Putamen (tissue), 1 donor: ENCODE data around the gene DOCK2.

Source experiments
- DNase-seq: peaks from one replicate; pipeline ENCODE4 v3.0.0-alpha.2; 2016; ENCODE audit warnings: low spot score

Gene DOCK2

DNA sequence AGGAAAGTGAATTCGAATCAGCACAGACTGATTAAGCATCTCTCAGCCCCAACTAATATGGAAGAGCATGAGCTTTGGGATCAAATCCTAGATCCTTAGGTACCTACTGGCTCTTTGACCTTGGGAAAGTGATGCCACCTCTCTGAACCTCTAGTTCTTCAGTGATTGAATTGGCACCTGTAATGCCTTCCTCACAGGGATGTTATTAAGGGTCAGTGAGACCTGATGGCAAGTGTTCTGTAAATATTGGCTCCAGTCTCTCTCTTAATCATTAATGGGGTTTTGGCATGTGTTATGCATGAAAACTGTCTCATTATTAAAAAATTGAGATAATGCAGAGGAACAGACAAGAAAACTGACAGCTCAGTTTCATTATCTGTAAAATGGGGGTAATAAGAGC, 227.4 kb downstream of the DOCK2 start:
- no peak for DNase-seq

DNA sequence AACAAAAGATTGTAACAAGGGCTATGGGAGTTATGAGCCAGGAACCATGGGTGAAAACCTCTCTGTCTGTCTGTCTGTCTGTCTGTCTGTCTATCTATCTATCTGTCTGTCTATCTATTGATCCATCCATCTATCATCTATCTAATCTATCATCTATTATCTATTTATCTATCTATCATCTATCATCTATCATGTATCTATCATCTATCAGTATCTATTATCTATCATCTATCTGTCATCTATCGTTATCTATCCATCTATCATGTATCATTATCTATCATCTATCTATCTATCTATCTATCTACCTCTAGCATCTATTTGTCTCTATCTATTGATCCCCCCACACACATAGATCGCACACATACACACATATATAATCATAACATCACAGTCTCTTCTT, 230.3 kb downstream of the DOCK2 start:
- no peak for DNase-seq

DNA sequence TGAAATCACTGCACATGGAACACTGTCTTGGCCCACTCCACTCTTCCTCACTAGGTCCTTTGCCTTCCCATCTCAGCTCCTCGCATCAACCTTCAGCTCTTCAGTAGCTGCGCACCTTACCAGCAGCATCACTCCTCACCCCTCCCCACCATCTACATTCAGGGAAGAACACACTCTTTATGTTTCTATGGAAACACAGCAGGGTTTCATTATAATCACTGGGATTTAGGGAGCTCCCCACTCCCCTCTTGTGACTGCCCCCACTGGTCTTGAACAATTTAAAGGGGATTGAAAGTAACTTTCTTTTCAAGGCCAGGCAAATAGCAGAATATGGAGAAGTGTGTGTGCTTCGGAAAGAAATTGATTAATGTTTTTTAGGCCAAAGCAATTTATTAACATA, 232.0 kb downstream of the DOCK2 start:
- DNase-seq, result no peak

DNA sequence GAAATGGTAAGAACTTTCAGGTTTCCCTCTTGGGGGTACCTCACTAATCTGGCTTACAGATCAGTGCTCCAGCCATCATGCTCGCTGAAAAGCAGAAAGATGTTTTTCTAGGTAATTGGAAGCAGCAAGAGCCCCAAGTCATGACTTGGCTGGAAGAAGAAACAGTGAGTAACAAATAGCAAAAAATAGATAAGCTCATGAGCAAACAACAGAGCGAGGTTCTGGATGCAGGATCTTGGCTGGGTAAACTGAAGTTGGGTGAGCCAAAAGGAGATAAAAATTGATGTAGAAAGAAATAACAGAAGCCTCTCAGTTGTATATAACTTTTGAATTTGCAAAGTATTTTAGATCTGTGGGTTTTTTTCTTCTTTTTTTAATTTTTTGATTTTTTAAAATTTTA, 233.1 kb downstream of the DOCK2 start:
- DNase-seq, result no peak

DNA sequence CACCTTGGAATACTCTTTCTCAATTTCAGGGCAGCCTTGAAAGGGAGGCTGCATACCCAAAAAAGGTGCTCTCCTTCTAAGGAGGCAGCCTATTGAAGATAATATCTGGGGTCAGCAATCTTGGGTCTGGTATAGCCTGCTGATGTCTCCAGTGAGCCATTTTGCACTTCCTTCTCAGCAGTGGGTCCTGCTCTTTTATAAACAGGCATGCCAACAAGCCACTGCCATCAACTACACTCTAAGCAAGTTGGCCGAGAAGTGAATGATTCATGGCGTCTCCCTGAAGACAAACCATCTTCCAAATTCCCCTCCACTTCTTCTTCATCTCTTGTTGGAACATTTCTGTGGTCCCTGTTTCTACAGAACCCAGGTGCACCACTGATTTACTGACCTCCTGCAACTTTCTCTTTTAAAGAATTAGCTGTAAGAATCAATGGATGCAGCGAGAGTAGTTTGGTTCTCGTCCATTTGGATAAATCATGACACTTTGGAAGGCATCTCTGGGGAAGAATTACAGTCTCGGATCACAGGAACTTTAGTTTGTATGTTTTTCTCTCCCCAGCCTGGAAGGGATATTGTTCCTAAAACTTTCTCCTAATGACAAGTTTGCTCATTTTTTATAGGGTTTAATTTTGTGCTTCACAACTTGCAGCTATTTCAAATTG, 234.9 kb downstream of the DOCK2 start:
- DNase-seq, result no peak

DNA sequence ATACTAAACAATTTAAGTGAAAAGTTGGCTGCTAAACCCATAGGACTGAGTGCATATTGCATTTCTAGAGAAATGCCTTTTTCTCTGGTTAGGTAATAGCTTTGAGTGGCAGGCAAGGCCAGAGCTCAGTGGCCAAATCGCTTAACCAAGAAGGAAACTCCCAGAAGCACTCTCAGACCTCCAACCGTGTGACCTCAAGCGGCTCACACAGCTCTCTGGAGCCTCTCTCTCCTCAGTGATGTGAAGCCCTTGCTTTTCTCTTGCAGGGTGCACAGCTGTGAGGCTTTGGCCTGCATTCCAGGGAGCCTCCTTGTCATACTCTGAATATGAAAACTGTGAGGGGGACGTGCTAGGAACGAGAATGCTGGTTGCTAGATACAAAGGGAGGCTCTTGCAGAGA, 236.6 kb downstream of the DOCK2 start:
- peak; percentile 55 for DNase-seq

DNA sequence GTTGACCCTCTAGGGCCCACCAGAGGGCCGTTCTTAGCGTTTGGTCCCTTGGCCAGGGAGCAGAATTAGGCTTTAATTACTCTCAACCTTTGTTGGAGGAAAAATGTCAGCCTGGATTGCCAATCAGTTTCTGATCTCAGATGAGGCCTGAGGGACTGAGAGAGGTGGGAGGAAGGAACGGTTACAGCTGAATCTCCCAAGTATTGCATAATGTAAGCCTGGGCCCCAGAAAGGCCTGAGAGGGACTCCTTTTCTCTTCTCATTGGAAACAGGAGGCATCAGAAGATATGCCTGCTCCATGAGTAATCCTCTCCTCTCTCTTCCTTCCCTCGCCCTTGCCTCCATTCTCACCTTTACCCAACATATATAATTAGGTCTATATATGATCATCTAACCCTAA, 237.5 kb downstream of the DOCK2 start:
- DNase-seq, result no peak

DNA sequence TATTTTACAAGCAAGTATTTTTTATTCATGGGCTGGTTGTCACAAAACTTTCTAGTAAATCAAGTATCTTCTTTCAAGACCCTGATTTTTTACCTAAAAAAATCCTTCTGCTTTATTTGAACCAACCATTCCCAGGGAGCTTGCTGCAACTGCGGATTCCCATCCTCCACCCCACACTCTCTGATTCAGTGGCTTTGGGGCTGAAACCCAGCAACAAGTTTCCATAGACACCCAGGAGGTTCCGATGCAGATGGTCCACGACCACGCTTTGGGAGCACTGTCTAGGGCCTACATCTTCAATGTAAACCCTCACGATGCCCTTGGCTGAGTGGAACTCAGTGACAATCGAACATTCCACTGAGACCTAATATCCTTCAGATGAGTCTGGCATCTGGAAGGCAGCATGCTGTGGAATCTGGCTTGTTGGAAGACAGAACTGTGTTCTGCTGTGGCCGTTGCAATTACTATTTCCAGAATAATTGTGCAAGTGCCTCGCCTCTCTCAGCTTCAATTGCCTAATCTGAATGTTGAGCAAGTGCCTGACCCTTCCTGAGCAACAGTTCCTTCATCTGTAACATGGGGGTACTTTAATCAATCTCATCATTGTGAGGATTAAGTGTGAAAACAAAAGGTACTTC, 238.1 kb downstream of the DOCK2 start:
- DNase-seq, result no peak

DNA sequence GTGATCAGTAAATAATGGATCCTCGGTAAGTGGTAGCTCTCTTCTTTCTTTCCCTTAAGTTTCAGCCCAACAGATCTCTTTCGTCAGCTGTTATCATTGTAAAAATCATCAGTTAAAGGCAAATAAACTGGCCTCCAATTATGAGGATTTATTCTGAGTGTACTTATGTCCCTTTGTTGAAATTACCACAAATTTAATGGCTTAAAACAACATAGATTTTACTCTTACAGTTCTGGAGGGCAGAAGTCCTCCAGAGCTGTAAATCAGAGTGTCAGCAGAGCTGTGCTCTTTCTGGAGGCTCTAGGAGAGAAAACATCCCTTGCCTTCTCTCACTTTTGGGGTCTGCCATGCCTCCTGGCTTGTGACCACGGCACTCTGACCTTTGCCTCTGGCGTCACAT, 238.7 kb downstream of the DOCK2 start:
- DNase-seq, result no peak

DNA sequence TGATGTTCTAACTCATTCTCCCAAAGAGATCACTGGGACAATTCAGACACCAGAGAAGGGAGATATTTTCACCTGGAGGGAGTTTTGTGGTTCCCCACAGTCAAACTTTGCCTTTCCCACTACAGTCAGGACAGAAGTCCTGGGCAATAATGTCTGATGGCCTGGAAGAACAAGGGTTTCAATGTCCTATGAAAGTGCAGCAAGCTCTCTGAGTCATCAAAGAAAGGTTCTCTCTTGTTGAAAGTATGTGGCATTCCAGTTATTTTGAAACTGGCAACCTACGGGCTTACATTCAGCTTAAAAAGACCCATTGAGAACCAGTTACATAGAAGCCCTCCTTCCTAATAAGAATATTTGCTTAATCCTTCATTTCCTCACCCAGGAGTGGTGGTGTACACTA, 239.3 kb downstream of the DOCK2 start:
- DNase-seq, result no peak

DNA sequence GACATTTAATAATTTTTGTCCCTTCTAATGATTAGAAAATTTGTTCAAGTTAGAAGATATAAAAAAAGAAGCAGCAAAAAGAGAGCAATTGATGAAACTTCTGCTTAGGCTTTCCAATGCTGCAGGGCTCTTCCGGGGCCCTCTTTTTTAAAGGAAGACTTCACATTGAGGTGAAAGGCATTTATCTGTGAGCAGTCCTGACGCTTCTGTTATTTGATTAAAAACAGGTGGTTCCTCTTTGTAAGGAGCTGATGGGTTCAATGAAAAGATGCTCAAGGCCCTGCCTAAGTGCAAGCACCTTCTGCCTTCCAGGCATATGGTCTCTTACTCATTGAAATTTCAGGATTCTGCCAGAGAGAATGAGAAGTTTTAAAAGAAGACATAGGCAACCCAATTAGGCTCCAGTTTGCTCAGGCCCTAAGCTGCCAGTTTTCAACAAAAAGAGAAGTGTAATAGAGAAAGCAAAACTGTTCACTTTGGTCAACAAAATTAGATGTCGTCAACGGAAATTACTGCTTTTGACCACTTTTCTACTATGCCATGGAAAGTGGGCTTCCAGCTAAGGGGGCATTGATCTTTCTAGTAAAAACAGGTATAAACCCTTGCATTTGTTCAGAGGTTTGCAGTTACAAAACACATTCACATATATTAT, 243.1 kb downstream of the DOCK2 start:
- DNase-seq, result no peak

DNA sequence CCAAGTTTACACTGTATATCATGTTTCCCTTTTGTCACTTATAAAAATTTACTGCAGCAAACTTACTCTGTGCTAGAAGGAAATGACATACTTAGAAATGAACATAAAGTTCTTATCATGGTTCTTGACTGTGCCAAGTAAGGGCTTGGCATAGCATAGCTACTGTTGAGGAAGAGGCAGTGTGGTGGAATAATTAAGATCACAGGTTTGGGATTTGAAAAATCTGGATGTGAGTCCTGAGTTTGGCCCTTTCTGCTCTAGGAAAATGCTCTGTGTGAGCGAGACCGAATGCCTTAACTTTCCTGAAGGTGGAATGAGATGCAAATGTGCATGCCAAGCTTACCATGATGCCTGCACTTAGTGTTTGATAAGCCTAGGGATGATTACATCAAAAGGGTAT, 243.7 kb downstream of the DOCK2 start:
- no peak for DNase-seq

DNA sequence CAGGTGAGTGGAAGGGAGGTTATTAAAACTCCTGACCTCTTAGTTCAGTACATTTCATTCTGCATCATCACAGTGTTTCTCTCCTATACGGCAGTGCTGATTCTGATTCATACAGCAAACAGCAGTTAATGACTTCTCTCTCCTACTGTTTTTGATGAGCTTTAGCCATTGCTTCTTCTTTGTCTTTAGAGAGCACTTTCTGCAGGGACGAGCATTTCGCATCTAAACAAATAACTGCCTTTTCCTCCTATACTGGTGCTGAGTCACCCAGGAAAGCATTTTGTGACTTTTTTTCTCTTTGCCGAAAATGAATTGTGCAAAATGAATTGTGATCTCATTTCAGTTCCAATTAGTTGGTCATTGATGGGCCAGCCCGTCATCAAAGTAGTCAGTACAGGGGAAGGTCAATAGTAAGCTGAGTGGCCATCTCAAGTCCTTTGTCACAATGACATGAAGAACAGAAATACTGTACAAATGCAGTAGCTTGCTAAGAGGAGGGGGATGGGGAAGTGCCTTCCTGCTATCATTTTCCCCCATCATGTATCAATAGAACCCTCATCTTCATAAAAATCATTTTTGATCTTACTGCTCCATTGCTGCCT, 244.7 kb downstream of the DOCK2 start:
- DNase-seq, result no peak

DNA sequence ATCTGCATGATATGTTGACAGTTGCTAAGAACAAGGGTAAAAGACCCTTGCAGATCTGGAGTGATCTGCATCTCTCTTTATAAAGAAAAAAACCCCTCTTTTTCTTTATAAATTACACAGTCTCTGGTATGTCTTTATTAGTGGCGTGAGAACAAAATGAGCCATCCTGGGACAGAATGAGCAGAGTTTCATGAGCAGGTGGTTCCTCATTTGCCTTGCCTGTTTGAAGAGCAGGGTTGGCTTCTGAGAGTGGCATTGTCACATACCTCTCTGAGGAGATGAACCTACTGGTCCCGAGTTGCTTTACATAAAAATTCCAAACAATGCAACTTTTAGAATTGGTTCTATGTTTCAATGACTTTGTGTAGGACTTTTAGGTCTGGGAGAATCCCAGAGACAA, 249.0 kb downstream of the DOCK2 start:
- no peak for DNase-seq

DNA sequence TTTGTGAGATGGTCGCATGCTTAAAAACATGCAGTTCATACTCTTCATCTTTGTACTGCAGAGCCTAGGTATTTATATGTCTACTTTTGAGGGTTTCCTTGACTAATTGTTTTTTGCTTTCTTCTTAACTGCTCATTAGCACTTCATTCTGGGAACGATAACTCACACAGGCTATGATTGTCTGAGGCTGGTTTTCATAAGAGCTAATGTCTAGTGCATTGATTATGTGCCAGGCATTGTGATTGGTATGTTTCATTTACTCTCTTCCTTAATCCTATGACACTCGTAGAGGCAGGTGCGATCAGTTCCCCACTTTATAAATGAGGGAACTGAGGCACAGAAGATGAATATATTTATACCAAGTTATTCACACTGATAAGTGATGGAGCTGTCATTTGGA, 249.6 kb downstream of the DOCK2 start:
- no peak for DNase-seq

DNA sequence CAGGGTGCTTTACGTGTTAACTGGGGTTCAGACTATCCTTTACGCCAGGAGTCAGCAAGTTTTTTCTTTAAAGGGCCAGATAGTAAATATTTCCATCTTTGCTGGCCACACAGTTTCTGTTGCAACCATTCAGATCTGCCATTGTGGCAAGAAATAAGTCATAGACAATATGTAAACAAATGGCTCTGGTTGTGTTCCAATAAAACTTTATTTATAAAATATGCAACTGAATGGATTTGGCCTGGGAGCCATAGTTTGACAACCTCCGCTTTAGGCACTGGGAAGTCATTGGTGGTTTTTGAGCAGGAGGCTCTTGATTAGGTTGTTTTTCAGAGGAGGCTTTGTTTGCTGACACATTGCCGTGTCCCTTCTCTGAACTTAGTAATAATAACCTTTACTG, 252.5 kb downstream of the DOCK2 start:
- DNase-seq, result no peak

DNA sequence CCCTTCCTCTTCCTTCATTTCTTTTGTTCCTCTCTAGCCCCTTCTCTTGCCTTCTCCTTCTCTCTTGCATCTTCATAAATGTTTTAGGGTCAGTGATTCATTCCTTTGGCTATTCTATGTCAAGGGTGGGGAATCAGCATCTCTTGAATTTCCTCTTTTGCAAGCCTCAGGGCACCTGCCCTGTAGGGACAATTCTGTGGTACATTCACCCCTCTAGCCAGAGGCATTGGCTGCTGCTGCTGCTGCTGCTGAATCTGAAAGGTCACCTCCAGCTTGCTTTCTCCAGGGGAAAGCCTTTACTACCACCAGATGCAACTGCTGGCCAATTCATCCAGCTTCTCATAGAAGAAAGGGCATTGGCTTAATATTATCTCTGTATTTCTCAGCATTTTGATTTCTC, 255.9 kb downstream of the DOCK2 start:
- no peak for DNase-seq

DNA sequence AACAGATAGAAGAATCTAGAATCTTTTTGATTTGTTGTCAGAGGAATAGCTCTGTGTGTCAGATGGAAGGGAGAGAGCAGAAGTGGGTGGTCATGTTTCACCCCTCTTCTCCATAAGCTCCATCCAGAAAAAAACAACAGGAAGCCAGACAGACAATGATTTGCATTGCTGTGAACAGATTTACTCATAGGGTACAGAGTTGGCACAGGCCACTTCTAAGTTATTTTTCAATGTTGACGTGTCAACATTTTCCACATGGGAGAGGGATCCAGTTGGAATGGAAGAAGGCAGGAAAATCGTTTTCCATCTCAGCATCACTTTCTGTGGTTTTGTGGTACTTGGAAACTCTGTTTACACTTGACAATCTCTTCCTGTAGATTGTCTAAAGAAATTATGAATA, 256.5 kb downstream of the DOCK2 start:
- no peak for DNase-seq

DNA sequence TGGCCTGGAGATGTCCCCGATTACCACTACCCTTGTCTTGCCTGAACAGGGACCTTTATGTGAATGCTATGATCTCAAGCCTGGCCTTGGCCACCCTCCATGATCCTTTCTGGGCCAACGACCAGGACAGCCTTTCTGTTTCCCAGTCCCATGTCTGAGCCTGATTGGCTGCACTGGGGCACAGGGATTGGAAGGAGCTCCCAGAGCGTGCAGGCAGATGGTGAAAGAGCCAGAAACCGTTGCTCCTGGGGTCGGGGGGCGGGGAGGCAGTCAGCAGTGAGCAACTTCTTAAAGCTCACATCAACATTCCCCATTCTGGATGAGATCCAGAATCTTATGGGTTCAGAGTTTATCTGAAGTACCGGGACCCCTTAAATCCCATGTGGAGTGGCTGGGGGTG, 258.9 kb downstream of the DOCK2 start:
- peak; percentile 94 for DNase-seq

DNA sequence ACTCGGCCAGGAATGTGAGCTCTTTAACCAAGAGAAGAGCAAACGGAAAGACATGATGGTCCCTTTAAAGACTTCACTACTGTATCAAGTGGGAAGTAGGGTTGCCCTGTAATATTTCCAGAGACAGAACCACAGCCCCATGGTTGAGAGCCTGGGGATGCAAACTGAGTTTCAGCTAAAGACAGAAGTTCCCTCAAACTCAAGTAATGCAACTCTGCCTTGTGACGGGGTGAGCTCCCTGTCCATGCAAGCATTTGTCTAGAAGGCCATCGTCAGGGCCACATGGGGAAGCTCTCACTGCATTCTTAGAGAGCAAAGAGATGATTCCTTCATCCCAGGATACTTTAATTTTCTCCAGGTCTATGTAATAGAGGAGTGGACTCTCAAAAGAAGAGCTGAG, 260.4 kb downstream of the DOCK2 start:
- no peak for DNase-seq

DNA sequence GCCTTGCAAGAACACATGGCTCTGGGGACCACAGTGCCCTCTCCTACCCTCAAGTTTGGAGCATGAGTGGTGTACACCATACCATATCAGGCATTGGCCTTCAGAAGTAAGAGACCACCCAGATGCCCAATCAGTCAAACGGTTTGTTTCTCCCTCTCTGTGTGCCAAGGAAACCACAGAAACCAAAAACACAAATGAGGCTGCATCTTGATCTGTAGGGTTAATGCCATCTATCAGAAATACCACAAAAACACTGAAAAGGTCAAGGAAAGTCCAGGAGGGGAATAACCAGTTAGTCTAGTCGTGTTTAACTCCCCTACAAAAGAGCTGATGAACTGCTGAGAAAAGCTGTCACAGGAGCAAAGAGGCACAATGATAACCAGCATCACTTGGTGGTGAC, 264.8 kb downstream of the DOCK2 start:
- DNase-seq, result no peak

DNA sequence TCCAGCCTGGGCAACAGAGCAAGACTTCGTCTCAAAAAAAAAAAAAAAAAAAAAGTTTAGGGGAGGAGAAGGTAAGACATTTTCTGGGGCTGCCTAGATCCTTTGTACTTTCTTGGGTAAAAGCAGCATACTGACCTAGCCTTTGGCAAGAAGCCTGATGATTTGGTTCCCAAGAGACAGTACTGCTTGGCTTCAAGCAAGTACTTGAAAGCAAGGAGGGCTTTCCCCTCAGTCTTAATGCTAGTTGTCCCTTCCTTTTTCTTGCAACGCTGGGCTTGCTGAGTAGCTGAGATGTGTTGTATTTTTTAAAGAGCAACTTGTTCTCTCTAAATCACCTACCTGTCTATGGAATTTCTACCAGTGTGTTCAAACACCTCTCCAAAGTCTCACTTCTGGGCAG, 267.0 kb downstream of the DOCK2 start:
- no peak for DNase-seq

DNA sequence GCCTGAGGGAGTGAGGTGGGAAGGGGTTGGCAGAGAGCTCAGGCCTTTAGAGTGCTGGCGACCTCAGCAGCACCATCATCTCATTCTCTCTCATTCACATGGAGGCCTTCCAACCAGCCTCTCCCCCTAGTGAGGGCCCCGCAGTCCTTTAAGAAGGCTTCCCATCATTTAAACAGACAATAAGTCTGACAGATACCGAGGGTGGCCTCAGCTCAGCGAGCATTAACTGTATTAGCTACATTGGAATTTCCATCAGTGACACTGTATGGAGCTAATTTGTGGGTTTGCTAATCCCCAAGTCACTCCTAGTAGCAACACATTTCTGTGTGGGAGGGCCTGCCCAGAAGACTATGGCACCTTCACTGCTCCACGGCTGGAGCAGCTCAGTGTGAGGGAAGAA, 267.4 kb downstream of the DOCK2 start:
- no peak for DNase-seq
